Uterus (tissue), 2 donors: ENCODE results near the gene TMEM59L.

Source experiments
- CTCF ChIP-seq, 4 experiments: fragments of 200-600 bp in 2 of 4; fragments of 450-650 bp in 2 of 4; sonication (generic) in 2 of 4; IDR thresholded peaks; one replicate each; pipeline ENCODE4 v1.5.1; 2016 to 2019; ENCODE audit warnings: antibody characterized with exemption in 4 of 4, mild to moderate bottlenecking in 2 of 4, moderate library complexity in 1 of 4
- POLR2A ChIP-seq, 2 donors: fragments of 450-650 bp; IDR thresholded peaks; one replicate each; pipeline ENCODE4 v1.6.1; 2016; ENCODE audit warnings: antibody characterized with exemption in 2 of 2, mild to moderate bottlenecking in 1 of 2, moderate library complexity in 1 of 2

- TF ChIP-seq CTCF (IDR thresholded peaks at IDR 0.05), result no peak
- no peak for TF ChIP-seq POLR2A (IDR thresholded peaks at IDR 0.05)
Measured at GRCh38 chr19:18595475-18595874, 17.2 kb upstream of the TMEM59L start.
